HCT116 (cell line): ENCODE data around the gene DOP1A. TPM values are rescaled to one million over a fixed set of nuclear protein-coding genes. Genes with fewer than 3 reads are reported as not detected.

Source experiments
- ATAC-seq: fragments of 200-7000 bp; cut with Tn5 transposase; 2 replicates; pipeline ENCODE4 v1.9.1; 2020; ENCODE audit warnings: mild to moderate bottlenecking, moderate library complexity
- BruUV-seq: library from RNA; stranded (reverse); fragments of 400-500 nt; replicated peaks from 2 replicates; lab custom pipeline; 2021; lab: Mats Ljungman, UMichigan
- CTCF ChIA-PET: fragments of 300-600 bp; sonication (Branson Sonifier 250); formaldehyde crosslinking; loops from one replicate; lab custom pipeline; 2021; ENCODE audit warnings: antibody characterized with exemption; lab: Charles Lee
- POLR2A ChIA-PET: fragments of 300-600, 350-600 bp; sonication (Branson Sonifier 250); formaldehyde crosslinking; loops from one replicate; lab custom pipeline; 2021; ENCODE audit warnings: antibody characterized with exemption; lab: Charles Lee
- RAD21 ChIA-PET, 2 experiments: fragments of 300-600 bp; sonication (Branson Sonifier 250); formaldehyde crosslinking; loops; one replicate each; lab custom pipeline; 2023; ENCODE audit warnings: low total read pairs in 2 of 2; ENCODE audit not compliant: uncharacterized antibody in 2 of 2, unreplicated experiment in 2 of 2, low non-redundant PET in 1 of 2; lab: Charles Lee
- DNase-seq: peaks from one replicate; pipeline ENCODE4 v3.0.0-alpha.2; 2010; ENCODE audit warnings: low read depth, low spot score
- H2AFZ ChIP-seq: fragments of 200-600 bp; shearing (Covaris generic), sonication (generic); 2 replicates; pipeline ENCODE4 v1.6.1; 2017; ENCODE audit warnings: low read depth, mixed run types, mixed read lengths, antibody characterized with exemption, low read length; ENCODE audit not compliant: poor library complexity, severe bottlenecking
- H3K27ac ChIP-seq: 2 replicates; pipeline ENCODE4 v1.5.1; 2012; ENCODE audit warnings: low read depth, low read length
- H3K27me3 ChIP-seq: fragments of 200-600 bp; sonication (generic); 2 replicates; pipeline ENCODE4 v1.6.1; 2016; ENCODE audit warnings: mixed run types, low read length, mixed read lengths; ENCODE audit not compliant: insufficient read depth
- H3K36me3 ChIP-seq, 2 experiments: fragments of 200-500 bp in 1 of 2; fragments of 200-600 bp in 1 of 2; sonication (Bioruptor generic) in 1 of 2; sonication (generic) in 1 of 2; 2 replicates each; pipeline versions ENCODE4 v1.5.1 to v1.6.1; 2014 to 2016; ENCODE audit warnings: low read length in 2 of 2, inconsistent platforms in 1 of 2, mixed read lengths in 1 of 2, mixed run types in 1 of 2; ENCODE audit not compliant: insufficient read depth in 2 of 2, control insufficient read depth in 1 of 2
- H3K4me1 ChIP-seq, 2 experiments: fragments of 200-600 bp in 1 of 2; sonication (generic) in 1 of 2; 2 replicates each; pipeline versions ENCODE4 v1.5.1 to v1.6.1; 2012 to 2017; ENCODE audit warnings: low read length in 2 of 2, inconsistent platforms in 1 of 2, mild to moderate bottlenecking in 1 of 2, mixed read lengths in 1 of 2, mixed run types in 1 of 2, moderate library complexity in 1 of 2; ENCODE audit not compliant: insufficient read depth in 2 of 2, control insufficient read depth in 1 of 2
- H3K4me2 ChIP-seq: fragments of 200-600 bp; sonication (generic); 2 replicates; pipeline ENCODE4 v1.6.1; 2017; ENCODE audit warnings: mixed run types, low read length, mixed read lengths
- H3K4me3 ChIP-seq, 2 experiments: fragments of 200-600 bp in 1 of 2; sonication (generic) in 1 of 2; replicated peaks in 1 of 2; 2 replicates each; pipeline ENCODE4 v1.5.1; 2011 to 2016; ENCODE audit warnings: low read length in 2 of 2, control low read depth in 1 of 2, low read depth in 1 of 2, mild to moderate bottlenecking in 1 of 2, mixed read lengths in 1 of 2, mixed run types in 1 of 2
- H3K79me2 ChIP-seq: fragments of 200-600 bp; sonication (generic); 2 replicates; pipeline ENCODE4 v1.6.1; 2017; ENCODE audit warnings: mild to moderate bottlenecking, mixed run types, low read length, moderate library complexity, mixed read lengths; ENCODE audit not compliant: insufficient read depth
- H3K9ac ChIP-seq: fragments of 200-600 bp; sonication (generic); 2 replicates; pipeline ENCODE4 v1.6.1; 2016; ENCODE audit warnings: low read length, mixed read lengths
- H3K9me2 ChIP-seq: fragments of 200-600 bp; sonication (generic), shearing (Covaris generic); 2 replicates; pipeline ENCODE4 v1.6.1; 2017; ENCODE audit warnings: mixed run types, mild to moderate bottlenecking, moderate library complexity; ENCODE audit not compliant: insufficient read depth
- H3K9me3 ChIP-seq, 2 experiments: fragments of 200-500 bp in 1 of 2; fragments of 200-600 bp in 1 of 2; sonication (Bioruptor generic) in 1 of 2; sonication (generic) in 1 of 2; 2 replicates each; pipeline ENCODE4 v1.6.1; 2014 to 2017; ENCODE audit warnings: low read length in 2 of 2, mixed read lengths in 2 of 2, inconsistent platforms in 1 of 2, low read depth in 1 of 2, mild to moderate bottlenecking in 1 of 2, mixed run types in 1 of 2, moderate library complexity in 1 of 2; ENCODE audit not compliant: control insufficient read depth in 1 of 2, insufficient read depth in 1 of 2
- H4K20me1 ChIP-seq: fragments of 200-600 bp; sonication (generic), shearing (Covaris generic); 2 replicates; pipeline ENCODE4 v1.6.1; 2017; ENCODE audit warnings: mixed run types, mild to moderate bottlenecking, moderate library complexity; ENCODE audit not compliant: insufficient read depth
- ATF3 ChIP-seq: IDR thresholded peaks from 2 replicates; pipeline ENCODE4 v1.6.1; 2012
- CBX3 ChIP-seq: IDR thresholded peaks from 2 replicates; pipeline ENCODE4 v1.6.1; 2012; ENCODE audit warnings: low read depth
- CTCF ChIP-seq, 3 experiments: fragments of 200-600 bp in 1 of 3; sonication (generic) in 1 of 3; IDR thresholded peaks in 2 of 3; conservative IDR thresholded peaks in 1 of 3; 2 replicates each; pipeline ENCODE4 v1.5.1; 2012 to 2017; ENCODE audit warnings: low read depth in 2 of 3, low read length in 2 of 3, antibody characterized with exemption in 1 of 3, borderline replicate concordance in 1 of 3, control low read depth in 1 of 3, mild to moderate bottlenecking in 1 of 3, mixed read lengths in 1 of 3, mixed run types in 1 of 3, moderate library complexity in 1 of 3; ENCODE audit not compliant: insufficient read depth in 1 of 3
- EGR1 ChIP-seq: IDR thresholded peaks from 2 replicates; pipeline ENCODE4 v1.6.1; 2012; ENCODE audit warnings: low read depth
- EZH2 ChIP-seq: fragments of 200-600 bp; sonication (generic); IDR thresholded peaks from 2 replicates; pipeline ENCODE4 v1.6.1; 2017; ENCODE audit warnings: antibody characterized with exemption, mixed run types
- EZH2phosphoT487 ChIP-seq: fragments of 200-600 bp; IDR thresholded peaks from 2 replicates; pipeline ENCODE4 v1.6.1; 2018; ENCODE audit warnings: antibody characterized with exemption, borderline replicate concordance
- FOSL1 ChIP-seq: IDR thresholded peaks from 2 replicates; pipeline ENCODE4 v1.6.1; 2012; ENCODE audit warnings: low read depth
- JUND ChIP-seq: IDR thresholded peaks from 2 replicates; pipeline ENCODE4 v1.6.1; 2012
- MAX ChIP-seq: IDR thresholded peaks from 2 replicates; pipeline ENCODE4 v1.6.1; 2012
- POLR2A ChIP-seq: IDR thresholded peaks from 2 replicates; pipeline ENCODE4 v1.7.0; 2011; ENCODE audit warnings: borderline replicate concordance; ENCODE audit not compliant: insufficient read depth, insufficient read length; ENCODE audit errors: extremely low read depth
- POLR2AphosphoS5 ChIP-seq: IDR thresholded peaks from 2 replicates; pipeline ENCODE4 v1.6.1; 2011; ENCODE audit warnings: mild to moderate bottlenecking, low read depth, low read length, moderate library complexity
- RAD21 ChIP-seq: IDR thresholded peaks from 2 replicates; pipeline ENCODE4 v1.6.1; 2012; ENCODE audit warnings: low read depth, mild to moderate bottlenecking
- REST ChIP-seq: IDR thresholded peaks from 2 replicates; pipeline ENCODE4 v1.6.1; 2012; ENCODE audit warnings: low read depth
- TCF7L2 ChIP-seq: IDR thresholded peaks from 2 replicates; pipeline ENCODE4 v1.7.0; 2011; ENCODE audit warnings: borderline replicate concordance, inconsistent platforms; ENCODE audit not compliant: insufficient read depth, insufficient read length; ENCODE audit errors: extremely low read depth
- YY1 ChIP-seq: IDR thresholded peaks from 2 replicates; pipeline ENCODE4 v1.6.1; 2011; ENCODE audit warnings: low read length, low read depth, moderate library complexity, mild to moderate bottlenecking; ENCODE audit not compliant: insufficient replicate concordance; ENCODE audit errors: extremely low read depth
- ZFX ChIP-seq: fragments of 450-650 bp; IDR thresholded peaks from 2 replicates; pipeline ENCODE4 v1.6.1; 2017
- ZNF274 ChIP-seq: fragments of 200-500 bp; sonication (Bioruptor generic); IDR thresholded peaks from 2 replicates; pipeline ENCODE4 v1.6.1; 2014; ENCODE audit warnings: mild to moderate bottlenecking, low read depth, low read length, inconsistent platforms
- intact Hi-C: fragments of 100-400 bp; cut with micrococcal nuclease; formaldehyde crosslinking; loops from 2 replicates; pipeline ENCODE4 v1.10.0; 2022
- total RNA-seq: library from RNA; stranded (reverse); gene quantifications from one replicate; pipeline ENCODE4 v1.2.1, GENCODE V29; 2021; ENCODE audit not compliant: unreplicated experiment

The DOP1A gene
- total RNA-seq, 1 experiment from 2014 or later, result 7.1 TPM

- Histone ChIP-seq H3K4me3 (no peak overlapping the region), H3K79me2 (no peaks in the 10 kb centered on the region), H2AFZ (no peak overlapping the region), H3K27ac (no peak overlapping the region), H3K4me1 (peaks cover 0 to 5% of the 10 kb centered on the region in 2 experiments; a peak in 1 of 4 replicates), H3K9ac (no peak overlapping the region), H3K9me2 (no peaks in the 10 kb centered on the region), H4K20me1 (no peaks in the 10 kb centered on the region), H3K27me3 (no peaks in the 10 kb centered on the region), H3K9me3 (no peaks in the 10 kb centered on the region), H3K4me2 (no peak overlapping the region), H3K36me3 (no peaks in the 10 kb centered on the region)
- no TSS peak for BruUV-seq
- RAD21 ChIA-PET, result no interaction called here
- POLR2A ChIA-PET, result no interaction called here
- TF ChIP-seq MAX, result no peak
- TF ChIP-seq RAD21, result no peak
- no peak for TF ChIP-seq ATF3
- no peak for TF ChIP-seq POLR2AphosphoS5
- TF ChIP-seq YY1, result no peak
- no peak for TF ChIP-seq CBX3
- no peak for TF ChIP-seq ZFX
- no peak for TF ChIP-seq REST
- no peak for TF ChIP-seq EZH2
- no peak for TF ChIP-seq CTCF (IDR thresholded peaks at IDR 0.05 in 2 of 3, conservative IDR thresholded peaks at IDR 0.05 in 1 of 3; ENCODE audit: borderline replicate concordance in 1 of 3, insufficient read depth in 1 of 3, low read depth in 2 of 3, low read length in 2 of 3)
- TF ChIP-seq EZH2phosphoT487, result no peak
- TF ChIP-seq TCF7L2, result no peak
- no peak for TF ChIP-seq JUND
- TF ChIP-seq ZNF274, result no peak
- no peak for TF ChIP-seq POLR2A
- no peak for TF ChIP-seq EGR1
- no peak for TF ChIP-seq FOSL1
- intact Hi-C loops, result no loop called here
- CTCF ChIA-PET, result interaction anchor here (1.9 kb wide), 1 partner anchor 15 kb away, joined by 5 read pairs; no protein-coding TSS in a partner anchor
- ATAC-seq (no peak), DNase-seq (no peak)
These were observed 132.4 kb downstream of the DOP1A start for GRCh38 chr6:83199863-83200225.
